Spleen (tissue), 11 donors: ENCODE results near the gene ADCY2. TPM values are rescaled to one million over a fixed set of nuclear protein-coding genes. Genes with fewer than 3 reads are reported as not detected.

Source experiments
- DNase-seq: peaks from one replicate; pipeline ENCODE4 v3.0.0-alpha.2; 2020
- H3K27ac ChIP-seq, 8 donors: fragments of 200-600 bp; sonication (generic) in 7 of 8; 1 replicate in 4 of 8; 2 replicates in 4 of 8; pipeline versions ENCODE4 v1.5.0 to v1.8.0; 2016 to 2021; ENCODE audit warnings: inconsistent platforms in 4 of 8, mild to moderate bottlenecking in 4 of 8, moderate library complexity in 1 of 8
- H3K27me3 ChIP-seq, 7 donors: fragments of 200-600 bp; sonication (generic) in 6 of 7; replicated peaks in 1 of 7; 1 replicate in 4 of 7; 2 replicates in 3 of 7; pipeline versions ENCODE4 v1.5.0 to v1.8.0; 2016 to 2021; ENCODE audit warnings: inconsistent platforms in 3 of 7, mild to moderate bottlenecking in 1 of 7
- H3K36me3 ChIP-seq, 6 donors: fragments of 200-600 bp; sonication (generic) in 5 of 6; 1 replicate in 4 of 6; 2 replicates in 2 of 6; pipeline versions ENCODE4 v1.5.0 to v1.8.0; 2016 to 2021; ENCODE audit warnings: inconsistent platforms in 2 of 6
- H3K4me1 ChIP-seq, 6 donors: fragments of 200-600 bp; sonication (generic) in 5 of 6; 1 replicate in 3 of 6; 2 replicates in 3 of 6; pipeline versions ENCODE4 v1.5.0 to v1.8.0; 2016 to 2021; ENCODE audit warnings: inconsistent platforms in 3 of 6
- H3K4me3 ChIP-seq, 8 donors: fragments of 200-600 bp; sonication (generic) in 7 of 8; 1 replicate in 4 of 8; 2 replicates in 4 of 8; pipeline versions ENCODE4 v1.5.0 to v1.8.0; 2016 to 2021; ENCODE audit warnings: inconsistent platforms in 4 of 8, mild to moderate bottlenecking in 4 of 8, moderate library complexity in 2 of 8
- H3K9me3 ChIP-seq, 8 donors: fragments of 200-600 bp; sonication (generic) in 7 of 8; 1 replicate in 4 of 8; 2 replicates in 4 of 8; pipeline versions ENCODE4 v1.5.0 to v1.8.0; 2016 to 2021; ENCODE audit warnings: inconsistent platforms in 4 of 8
- POLR2A ChIP-seq, 3 donors: fragments of 450-650 bp; IDR thresholded peaks; one replicate each; pipeline ENCODE4 v1.5.1; 2017; ENCODE audit warnings: antibody characterized with exemption in 3 of 3, mild to moderate bottlenecking in 1 of 3
- POLR2AphosphoS5 ChIP-seq, 3 donors: sonication (generic); formaldehyde crosslinking; IDR thresholded peaks; one replicate each; pipeline ENCODE4 v1.5.1; 2017; ENCODE audit warnings: antibody characterized with exemption in 3 of 3
- WGBS, 5 donors: extraction: QIAGEN DNeasy Blood & Tissue Kit in 3 of 5; methylation state at CpG; one replicate each; pipeline versions ENCODE4 v1.1.5 to v1.1.7; 2013 to 2018; 5-methylcytosine and 5-hydroxymethylcytosine counted together
- intact Hi-C: fragments of 100-400 bp; cut with DNase I; formaldehyde crosslinking; loops from one replicate; pipeline ENCODE4 v1.15.0; 2023; ENCODE audit warnings: low total_unique reads
- polyA plus RNA-seq, 3 donors: library from polyadenylated mRNA; stranded (reverse); fragments of 200-250 nt; gene quantifications; one replicate each; pipeline ENCODE4 v1.2.1, GENCODE V29; 2013
- total RNA-seq, 7 donors: library from RNA; depleted of rRNA in 3 of 7; stranded (reverse); fragments of >200 nt in 3 of 7; fragmentation: NEBNext Ultra II Directional in 4 of 7; extraction: Animal tissue kit (Norgen Biotek cat#: 25700) in 4 of 7; gene quantifications; one replicate each; pipeline versions ENCODE4 v1.1.0 to v1.2.1, GENCODE V29; 2016 to 2021
- TF ChIP-seq, protein P1 (sequence below), 11 experiments: fragments of 200-600 bp in 7 of 11; fragments of 450-650 bp in 4 of 11; sonication (generic) in 4 of 11; IDR thresholded peaks in 8 of 11; conservative IDR thresholded peaks in 3 of 11; 1 replicate in 7 of 11; 2 replicates in 4 of 11; pipeline versions ENCODE4 v1.4.0 to v1.8.0; 2016 to 2021; ENCODE audit warnings: antibody characterized with exemption in 11 of 11, inconsistent platforms in 4 of 11, mild to moderate bottlenecking in 1 of 11
- donor health status: healthy with polysubstance abuse.
- donor health status: DM: no; HTN: no; CAD: no; lungs with moderate emphysema.
- donor health status: DM: no; HTN: no; CAD: no.
- donor health status: Bipolar disorder and iron deficiency.
- donor health status: healthy.
- donor health status: DM: no; HTN: no; CAD: no.
- donor health status: DM: yes; HTN: yes; CAD: no.

ADCY2 gene
- total and polyA plus RNA-seq, 10 donors: 0.02 to 1.5 (median 0.18) TPM

DNA sequence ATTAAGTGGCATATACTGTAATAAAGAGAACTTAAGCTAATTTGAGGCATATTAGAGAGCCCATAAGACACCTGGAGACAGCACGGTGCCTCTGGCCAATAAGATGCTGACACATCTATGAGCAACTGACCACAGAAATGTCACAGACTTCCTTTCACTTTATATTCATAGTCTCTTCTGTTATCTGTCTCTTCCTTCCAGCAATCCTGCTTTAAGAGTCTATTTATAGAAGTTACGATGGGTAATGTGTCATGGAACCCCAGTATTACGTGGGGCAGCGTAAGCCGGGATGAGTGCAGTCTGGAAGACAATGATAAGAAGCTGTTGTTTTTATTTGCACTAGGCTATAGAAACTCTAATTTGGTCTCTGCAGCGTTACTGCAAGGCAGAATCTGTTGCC is 318.2 kb downstream of the ADCY2 start:
- TF ChIP-seq POLR2AphosphoS5 (IDR thresholded peaks at IDR 0.05) (no peak), POLR2A (IDR thresholded peaks at IDR 0.05) (no peak)
- TF ChIP-seq, protein P1, sequence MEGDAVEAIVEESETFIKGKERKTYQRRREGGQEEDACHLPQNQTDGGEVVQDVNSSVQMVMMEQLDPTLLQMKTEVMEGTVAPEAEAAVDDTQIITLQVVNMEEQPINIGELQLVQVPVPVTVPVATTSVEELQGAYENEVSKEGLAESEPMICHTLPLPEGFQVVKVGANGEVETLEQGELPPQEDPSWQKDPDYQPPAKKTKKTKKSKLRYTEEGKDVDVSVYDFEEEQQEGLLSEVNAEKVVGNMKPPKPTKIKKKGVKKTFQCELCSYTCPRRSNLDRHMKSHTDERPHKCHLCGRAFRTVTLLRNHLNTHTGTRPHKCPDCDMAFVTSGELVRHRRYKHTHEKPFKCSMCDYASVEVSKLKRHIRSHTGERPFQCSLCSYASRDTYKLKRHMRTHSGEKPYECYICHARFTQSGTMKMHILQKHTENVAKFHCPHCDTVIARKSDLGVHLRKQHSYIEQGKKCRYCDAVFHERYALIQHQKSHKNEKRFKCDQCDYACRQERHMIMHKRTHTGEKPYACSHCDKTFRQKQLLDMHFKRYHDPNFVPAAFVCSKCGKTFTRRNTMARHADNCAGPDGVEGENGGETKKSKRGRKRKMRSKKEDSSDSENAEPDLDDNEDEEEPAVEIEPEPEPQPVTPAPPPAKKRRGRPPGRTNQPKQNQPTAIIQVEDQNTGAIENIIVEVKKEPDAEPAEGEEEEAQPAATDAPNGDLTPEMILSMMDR (IDR thresholded peaks at IDR 0.05 in 8 of 11, conservative IDR thresholded peaks at IDR 0.05 in 3 of 11): no peak
- Histone ChIP-seq H3K27me3 (no peaks in the 10 kb centered on the region), H3K36me3 (no peaks in the 10 kb centered on the region), H3K27ac (no peak overlapping the region), H3K9me3 (no peaks in the 10 kb centered on the region), H3K4me3 (no peak overlapping the region), H3K4me1 (no peaks in the 10 kb centered on the region)
- intact Hi-C loops: no loop called here
- 51 to 74% (median 56%) methylated on average over 6 of the region's 6 CpGs for WGBS, 5 donors
- no peak for DNase-seq

DNA sequence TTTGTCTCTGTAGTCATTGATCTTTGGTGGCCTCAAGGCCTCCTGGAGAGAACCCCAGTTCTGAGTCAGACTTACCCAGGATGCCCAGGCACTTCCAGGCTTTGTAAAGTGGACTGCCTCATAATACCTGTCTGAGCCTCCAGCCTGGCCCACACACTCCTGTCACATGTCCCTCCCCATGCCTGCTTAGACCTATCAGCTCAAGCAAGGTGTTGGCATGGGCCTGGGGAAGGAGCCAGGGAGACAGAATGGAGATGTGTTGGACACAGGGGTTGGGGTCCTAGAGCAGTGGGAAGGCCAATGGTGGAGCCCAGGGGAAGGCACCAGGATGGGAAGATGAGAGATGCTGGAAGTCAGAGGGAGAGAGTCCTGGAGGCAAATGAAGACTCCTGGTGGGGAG is 318.8 kb downstream of the ADCY2 start:
- no peak for TF ChIP-seq POLR2AphosphoS5 (IDR thresholded peaks at IDR 0.05)
- TF ChIP-seq POLR2A (IDR thresholded peaks at IDR 0.05): no peak
- TF ChIP-seq, protein P1 (IDR thresholded peaks at IDR 0.05 in 8 of 11, conservative IDR thresholded peaks at IDR 0.05 in 3 of 11): no peak
- H3K4me3 ChIP-seq: no peak overlapping the region
- no peak overlapping the region for H3K27ac ChIP-seq
- no peaks in the 10 kb centered on the region for H3K36me3 ChIP-seq
- H3K4me1 ChIP-seq: no peaks in the 10 kb centered on the region
- intact Hi-C loops: no loop called here
- no peaks in the 10 kb centered on the region for H3K27me3 ChIP-seq
- H3K9me3 ChIP-seq: no peaks in the 10 kb centered on the region
- no peak for DNase-seq

DNA sequence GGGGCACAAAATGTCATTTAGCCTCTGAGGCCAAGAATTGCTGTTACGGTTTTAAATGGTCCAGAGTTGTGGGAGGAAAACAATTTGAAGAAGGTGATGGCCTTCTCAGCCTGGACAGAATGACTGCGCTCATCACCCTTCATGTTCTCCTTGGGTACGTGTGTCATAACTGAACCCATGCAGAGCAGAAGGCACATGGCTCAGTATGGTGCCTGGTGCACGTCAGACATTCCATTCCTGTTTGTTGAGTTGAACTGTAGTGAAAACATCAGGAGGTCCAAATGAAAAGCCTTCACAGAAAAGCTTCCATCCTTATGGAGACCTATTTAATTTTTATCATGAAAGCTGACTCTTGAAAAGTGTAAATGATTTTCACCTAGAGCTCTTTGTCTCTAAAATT is 321.8 kb downstream of the ADCY2 start:
- Histone ChIP-seq H3K4me1 (no peaks in the 10 kb centered on the region), H3K9me3 (no peaks in the 10 kb centered on the region), H3K27me3 (no peaks in the 10 kb centered on the region), H3K4me3 (no peak overlapping the region), H3K36me3 (no peaks in the 10 kb centered on the region), H3K27ac (no peak overlapping the region)
- intact Hi-C loops: no loop called here
- WGBS, 5 donors: 81 to 90% (median 84%) methylated on average over 4 of the region's 4 CpGs
- DNase-seq: no peak
- TF ChIP-seq POLR2AphosphoS5 (IDR thresholded peaks at IDR 0.05) (no peak), POLR2A (IDR thresholded peaks at IDR 0.05) (no peak)
- TF ChIP-seq, protein P1 (IDR thresholded peaks at IDR 0.05 in 8 of 11, conservative IDR thresholded peaks at IDR 0.05 in 3 of 11): no peak

DNA sequence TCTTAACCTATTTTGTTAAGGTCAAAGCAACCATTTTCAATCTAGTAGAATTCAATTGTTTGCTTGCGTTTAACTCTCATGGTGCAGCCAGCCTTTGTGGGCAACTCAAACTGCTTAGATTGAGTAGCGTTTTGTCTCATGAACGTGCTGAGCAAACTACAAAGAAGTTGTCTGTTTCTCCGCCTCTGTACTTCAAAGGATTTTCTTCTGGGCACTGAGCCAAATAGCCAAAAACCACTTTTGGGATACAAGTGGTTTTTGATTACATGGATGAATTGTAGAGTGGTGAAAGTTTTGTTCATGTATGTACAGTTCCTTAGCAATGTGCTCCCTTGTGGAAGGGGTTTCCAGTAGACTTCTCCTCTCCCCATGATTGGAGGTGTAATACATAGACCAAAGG is 332.1 kb downstream of the ADCY2 start:
- TF ChIP-seq POLR2A (IDR thresholded peaks at IDR 0.05) (no peak), POLR2AphosphoS5 (IDR thresholded peaks at IDR 0.05) (no peak)
- TF ChIP-seq, protein P1 (IDR thresholded peaks at IDR 0.05 in 8 of 11, conservative IDR thresholded peaks at IDR 0.05 in 3 of 11): no peak
- 67 to 73% (median 68%) methylated on average over 4 of the region's 4 CpGs for WGBS, 5 donors
- intact Hi-C loops: no loop called here

More for the DNA sequence above, 332.1 kb downstream of the ADCY2 start:
- Histone ChIP-seq H3K4me3 (no peak overlapping the region), H3K4me1 (no peaks in the 10 kb centered on the region), H3K9me3 (no peaks in the 10 kb centered on the region), H3K27ac (no peak overlapping the region), H3K27me3 (no peaks in the 10 kb centered on the region), H3K36me3 (no peaks in the 10 kb centered on the region)
- DNase-seq: no peak
